GM18951 (cell line): ENCODE results near the gene TBX1.
"Not testable (repeated sequence)": the region's sequence is repeated elsewhere in the genome, so short reads cannot be mapped to it uniquely, and the experiment has no call there.

ENCODE experiments used
- POLR2A ChIP-seq: IDR thresholded peaks from 4 replicates; pipeline ENCODE4 v1.6.1; 2011; ENCODE audit warnings: mild to moderate bottlenecking; ENCODE audit not compliant: insufficient read length, insufficient read depth; ENCODE audit errors: extremely low read depth
- in situ Hi-C: fragments of 300-500 bp; cut with MboI; formaldehyde crosslinking; loops from one replicate; pipeline ENCODE4 v1.12.0; 2022; ENCODE audit warnings: low sequenced_read_pairs, mixed read lengths, inconsistent platforms; ENCODE audit not compliant: unreplicated experiment

The TBX1 gene

DNA sequence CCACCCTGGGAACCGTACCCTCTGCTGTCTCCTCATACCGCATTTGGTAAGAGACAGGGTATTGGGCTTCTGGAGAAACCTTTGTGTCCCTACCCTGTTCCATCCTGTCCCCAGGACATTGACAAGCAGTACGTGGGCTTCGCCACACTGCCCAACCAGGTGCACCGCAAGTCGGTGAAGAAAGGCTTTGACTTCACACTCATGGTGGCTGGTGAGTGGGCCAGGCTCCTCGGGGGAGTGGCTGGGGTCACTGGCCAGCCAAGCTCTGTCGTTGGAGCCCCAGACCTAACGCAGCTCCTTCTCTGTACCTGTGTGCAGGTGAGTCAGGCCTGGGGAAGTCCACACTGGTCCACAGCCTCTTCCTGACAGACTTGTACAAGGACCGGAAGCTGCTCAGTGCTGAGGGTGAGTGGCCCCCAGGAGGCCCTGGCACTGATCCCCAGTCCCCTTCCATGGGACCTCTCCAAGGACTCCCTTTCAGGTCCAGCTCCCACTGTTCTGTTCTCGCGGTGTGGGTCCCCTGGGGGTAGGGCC lies 41.0 kb upstream of the TBX1 start:
- in situ Hi-C loops = no loop called here
- no peak for TF ChIP-seq POLR2A

DNA sequence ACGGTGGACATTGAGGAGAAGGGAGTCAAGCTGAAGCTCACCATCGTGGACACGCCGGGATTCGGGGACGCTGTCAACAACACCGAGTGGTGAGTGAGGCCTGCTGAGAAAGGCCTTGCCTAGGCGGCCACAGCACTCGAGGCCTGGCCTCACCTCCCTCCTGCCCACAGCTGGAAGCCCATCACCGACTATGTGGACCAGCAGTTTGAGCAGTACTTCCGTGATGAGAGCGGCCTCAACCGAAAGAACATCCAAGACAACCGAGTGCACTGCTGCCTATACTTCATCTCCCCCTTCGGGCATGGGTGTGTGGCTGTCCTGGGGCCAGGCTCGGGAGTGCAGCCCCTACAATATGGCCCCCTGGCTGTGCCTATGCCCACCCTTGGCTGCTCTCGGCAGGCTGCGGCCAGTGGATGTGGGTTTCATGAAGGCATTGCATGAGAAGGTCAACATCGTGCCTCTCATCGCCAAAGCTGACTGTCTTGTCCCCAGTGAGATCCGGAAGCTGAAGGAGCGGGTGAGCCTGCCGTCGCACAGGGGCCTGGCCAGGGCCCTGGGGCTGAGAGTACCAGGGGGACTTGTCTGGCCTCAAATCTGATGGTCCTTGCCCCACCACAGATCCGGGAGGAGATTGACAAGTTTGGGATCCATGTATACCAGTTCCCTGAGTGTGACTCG lies 40.3 kb upstream of the TBX1 start:
- TF ChIP-seq POLR2A = no peak
- in situ Hi-C loops = no loop called here

DNA sequence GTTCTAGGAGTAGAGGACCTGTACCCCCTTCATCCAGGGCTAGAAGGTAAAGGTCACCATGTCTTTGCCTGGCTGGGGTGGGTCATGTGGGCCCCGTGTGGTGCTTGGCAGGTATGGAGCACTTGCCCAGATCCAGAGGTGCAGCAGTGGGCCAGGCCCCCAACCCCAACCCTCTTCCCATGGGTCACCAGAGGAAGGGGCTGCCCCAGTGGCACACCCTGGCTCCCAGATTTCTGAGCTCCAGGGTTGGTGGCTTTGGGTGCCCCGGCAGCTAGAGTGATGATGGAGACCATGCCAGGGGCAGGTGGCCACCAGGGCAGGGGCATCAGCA lies 39.6 kb upstream of the TBX1 start:
- in situ Hi-C loops = no loop called here
- TF ChIP-seq POLR2A = no peak

DNA sequence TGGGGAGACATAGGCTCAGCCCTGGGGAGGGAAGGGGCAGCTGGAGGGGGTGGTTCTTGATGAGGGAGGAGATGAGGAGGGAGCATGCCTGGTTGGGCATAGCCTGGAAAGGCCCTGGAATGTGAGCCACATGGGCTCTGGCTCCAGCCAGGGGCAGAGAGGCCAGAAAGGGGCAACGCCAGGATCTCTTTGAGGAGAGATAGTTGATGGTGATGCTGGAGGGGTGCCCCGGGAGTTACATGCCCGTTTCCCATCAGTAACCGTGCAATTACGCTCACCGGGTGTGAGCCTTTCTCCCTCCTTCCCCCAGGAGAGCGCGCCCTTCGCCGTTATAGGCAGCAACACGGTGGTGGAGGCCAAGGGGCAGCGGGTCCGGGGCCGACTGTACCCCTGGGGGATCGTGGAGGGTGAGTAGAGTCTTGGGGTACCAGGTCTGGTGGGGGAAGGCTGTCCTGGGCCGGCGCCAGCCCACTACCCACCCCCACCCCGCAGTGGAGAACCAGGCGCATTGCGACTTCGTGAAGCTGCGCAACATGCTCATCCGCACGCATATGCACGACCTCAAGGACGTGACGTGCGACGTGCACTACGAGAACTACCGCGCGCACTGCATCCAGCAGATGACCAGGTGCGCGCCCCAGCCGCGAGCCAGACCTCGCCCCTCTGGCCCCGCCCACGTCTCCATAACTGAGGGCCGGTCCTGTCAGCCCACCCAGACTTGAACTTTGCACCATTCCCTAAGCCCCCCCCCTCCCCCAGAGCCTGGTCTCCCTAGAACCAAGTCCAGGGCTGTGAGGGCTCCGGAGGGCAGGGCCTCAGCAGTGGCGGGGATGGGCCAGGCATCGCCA lies 39.0 kb upstream of the TBX1 start:
- TF ChIP-seq POLR2A = no peak
- in situ Hi-C loops = no loop called here

DNA sequence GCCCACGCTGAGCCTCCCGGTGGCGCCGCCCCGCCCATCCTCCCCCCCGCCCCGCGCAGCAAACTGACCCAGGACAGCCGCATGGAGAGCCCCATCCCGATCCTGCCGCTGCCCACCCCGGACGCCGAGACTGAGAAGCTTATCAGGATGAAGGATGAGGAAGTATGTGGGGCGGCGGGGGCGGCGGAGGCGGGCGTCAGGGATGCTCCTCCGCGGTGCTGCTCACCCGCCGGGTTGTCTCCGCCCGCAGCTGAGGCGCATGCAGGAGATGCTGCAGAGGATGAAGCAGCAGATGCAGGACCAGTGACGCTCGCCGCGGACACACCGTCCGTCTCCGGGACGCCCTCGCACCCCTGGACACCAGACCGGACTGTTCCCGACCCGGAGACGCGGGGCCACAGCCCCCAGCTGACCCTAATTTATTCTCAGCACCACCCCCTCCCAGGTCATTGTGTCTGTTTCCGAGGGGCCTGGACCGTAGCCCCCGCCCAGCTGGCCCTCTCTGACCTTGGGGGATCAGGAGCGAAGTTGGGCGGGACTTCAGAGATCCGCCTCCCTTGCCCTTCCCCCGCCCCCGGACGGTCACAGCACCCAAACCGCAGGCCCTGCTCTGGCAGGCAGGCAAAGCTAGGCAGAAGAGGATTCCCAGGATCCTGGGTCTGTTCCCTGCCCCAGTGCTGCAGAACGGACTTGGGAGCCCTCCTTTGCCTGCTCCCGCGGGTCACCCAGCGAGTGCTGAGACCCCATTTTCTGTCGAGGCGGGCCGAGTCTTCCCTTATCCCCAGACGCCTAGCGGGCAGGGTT lies 38.2 kb upstream of the TBX1 start:
- no peak for TF ChIP-seq POLR2A
- in situ Hi-C loops = no loop called here

DNA sequence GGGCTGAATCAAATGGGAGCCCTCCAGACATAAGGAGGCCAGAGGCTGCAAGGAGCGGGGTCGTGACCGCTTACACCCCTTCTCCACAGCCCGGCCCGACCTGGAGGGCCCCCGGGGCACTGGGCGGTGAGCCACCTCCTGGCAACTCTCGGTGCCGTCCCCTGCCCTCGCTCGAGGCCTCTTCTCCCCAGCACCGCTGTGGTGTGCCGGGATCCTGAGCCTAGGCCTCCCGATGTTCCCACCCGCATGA lies 37.7 kb upstream of the TBX1 start:
- in situ Hi-C loops = no loop called here

DNA sequence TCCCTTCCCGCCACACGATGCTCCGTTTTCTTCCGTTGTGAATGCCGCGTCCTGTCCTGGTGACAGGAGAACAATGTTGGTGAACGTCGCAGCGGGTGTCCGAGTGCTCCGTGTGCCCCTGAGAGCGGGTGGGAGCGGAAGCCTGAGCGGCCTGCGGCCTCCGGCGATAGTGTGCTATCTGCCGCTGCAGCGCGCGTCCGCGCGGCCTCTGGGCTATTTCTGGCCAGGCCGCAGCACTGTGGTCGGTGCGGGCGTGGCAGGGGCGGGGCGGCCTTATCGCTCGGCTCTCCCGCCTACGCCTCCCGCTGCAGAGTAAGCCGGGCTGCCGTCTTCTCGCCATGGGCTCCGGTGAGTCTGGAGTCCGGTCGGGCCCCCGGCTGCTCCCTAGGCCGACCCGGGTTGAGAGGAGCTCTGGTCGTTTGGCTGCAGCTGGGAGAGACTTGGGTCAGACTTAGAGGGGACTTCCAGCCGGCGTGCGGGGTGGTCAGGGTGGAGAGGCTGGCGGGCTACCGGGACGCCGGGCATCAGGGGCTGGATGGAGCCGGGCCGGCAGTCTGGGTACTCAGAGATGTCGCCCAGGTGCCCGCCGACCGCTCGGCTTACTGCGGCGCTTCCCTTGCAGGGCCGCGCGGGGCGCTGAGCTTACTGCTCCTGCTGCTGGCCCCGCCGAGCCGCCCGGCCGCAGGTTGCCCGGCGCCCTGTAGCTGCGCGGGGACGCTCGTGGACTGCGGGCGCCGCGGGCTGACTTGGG lies 37.2 kb upstream of the TBX1 start, which contains the start of gene GP1BB:
GP1BB (plus strand) TSS at position 308 of the 751 bp plus-strand sequence; CDS start at position 339, 31 bp downstream.
- TF ChIP-seq POLR2A = no peak
- in situ Hi-C loops = no loop called here

More for the DNA sequence above, 37.7 kb upstream of the TBX1 start:
- TF ChIP-seq POLR2A = no peak

DNA sequence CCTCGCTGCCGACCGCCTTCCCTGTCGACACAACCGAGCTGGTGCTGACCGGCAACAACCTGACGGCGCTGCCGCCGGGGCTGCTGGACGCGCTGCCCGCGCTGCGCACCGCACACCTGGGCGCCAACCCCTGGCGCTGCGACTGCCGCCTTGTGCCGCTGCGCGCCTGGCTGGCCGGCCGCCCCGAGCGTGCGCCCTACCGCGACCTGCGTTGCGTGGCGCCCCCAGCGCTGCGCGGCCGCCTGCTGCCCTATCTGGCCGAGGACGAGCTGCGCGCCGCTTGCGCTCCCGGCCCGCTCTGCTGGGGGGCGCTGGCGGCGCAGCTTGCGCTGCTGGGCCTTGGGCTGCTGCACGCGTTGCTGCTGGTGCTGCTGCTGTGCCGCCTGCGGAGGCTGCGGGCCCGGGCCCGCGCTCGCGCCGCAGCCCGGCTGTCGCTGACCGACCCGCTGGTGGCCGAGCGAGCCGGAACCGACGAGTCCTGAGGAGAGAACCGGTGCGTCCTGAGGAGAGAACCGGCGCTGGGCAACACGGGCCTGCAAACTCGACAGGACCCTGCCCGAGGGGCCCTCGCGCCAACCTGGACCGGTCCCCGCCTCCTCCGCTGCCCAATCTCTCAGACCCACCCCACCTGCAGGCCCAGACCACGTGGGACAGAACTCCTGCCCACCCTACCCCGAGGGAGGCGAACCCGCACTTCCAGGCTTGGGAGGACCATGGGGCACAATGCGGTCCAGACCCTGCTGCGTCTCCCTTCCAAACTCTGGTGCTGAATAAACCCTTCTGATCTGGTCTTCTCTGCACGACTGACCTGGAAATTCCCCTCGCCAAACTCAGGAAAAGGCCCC lies 36.4 kb upstream of the TBX1 start:
- TF ChIP-seq POLR2A = no peak
- in situ Hi-C loops = no loop called here

DNA sequence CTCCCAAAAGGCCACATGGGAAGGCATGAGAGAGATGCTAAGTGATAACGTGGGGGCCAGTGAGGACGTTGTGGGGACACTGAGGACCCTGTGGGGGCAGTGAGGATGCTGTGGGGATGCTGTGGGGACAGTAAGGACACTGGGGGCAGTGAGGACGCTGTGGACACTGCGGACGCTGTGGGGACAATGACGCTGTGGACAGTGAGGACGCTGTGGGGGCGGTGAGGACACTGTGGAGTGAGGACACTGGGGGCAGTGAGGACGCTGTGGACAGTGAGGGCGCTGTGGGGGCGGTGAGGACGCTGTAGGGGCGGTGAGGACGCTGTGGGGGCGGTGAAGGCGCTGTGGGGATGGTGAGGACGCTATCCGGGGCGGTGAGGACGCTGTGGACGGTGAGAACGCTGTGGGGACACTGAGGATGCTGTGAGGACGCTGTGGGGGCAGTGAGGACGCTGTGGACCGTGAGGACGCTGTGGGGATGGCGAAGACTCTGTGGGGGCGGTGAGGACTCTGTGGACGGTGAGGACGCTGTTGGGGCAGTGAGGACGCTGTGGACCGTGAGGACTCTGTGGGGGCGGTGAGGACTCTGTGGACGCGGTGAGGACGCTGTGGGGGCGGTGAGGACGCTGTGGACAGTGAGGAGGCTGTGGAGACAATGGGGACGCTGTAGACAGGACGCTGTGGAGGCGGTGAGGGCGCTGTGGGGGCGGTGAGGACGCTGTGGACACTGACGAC lies 35.5 kb upstream of the TBX1 start:
- TF ChIP-seq POLR2A = no peak
- in situ Hi-C loops = no loop called here

DNA sequence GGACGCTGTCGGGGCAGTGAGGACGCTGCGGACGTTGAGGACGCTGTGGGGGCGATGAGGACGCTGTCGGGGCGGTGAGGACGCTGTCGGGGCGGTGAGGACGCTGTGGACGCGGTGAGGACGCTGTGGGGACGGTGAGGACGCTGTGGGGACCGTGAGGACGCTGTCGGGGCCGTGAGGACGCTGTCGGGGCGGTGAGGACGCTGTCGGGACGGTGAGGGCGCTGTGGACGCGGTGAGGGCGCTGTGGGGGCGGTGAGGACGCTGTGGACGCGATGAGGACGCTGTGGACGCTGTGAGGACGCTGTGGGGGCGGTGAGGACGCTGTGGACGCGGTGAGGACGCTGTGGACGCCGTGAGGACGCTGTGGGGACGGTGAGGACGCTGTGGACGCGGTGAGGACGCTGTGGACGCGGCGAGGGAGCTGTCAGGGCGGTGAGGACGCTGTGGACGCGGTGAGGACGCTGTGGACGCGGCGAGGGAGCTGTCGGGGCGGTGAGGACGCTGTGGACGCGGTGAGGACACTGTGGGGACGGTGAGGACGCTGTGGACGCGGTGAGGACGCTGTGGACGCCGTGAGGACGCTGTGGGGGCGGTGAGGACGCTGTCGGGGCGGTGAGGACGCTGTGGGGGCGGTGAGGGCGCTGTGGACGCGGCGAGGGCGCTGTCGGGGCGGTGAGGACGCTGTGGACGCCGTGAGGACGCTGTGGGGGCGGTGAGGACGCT lies 34.4 kb upstream of the TBX1 start:
- in situ Hi-C loops = not testable (repeated sequence)

DNA sequence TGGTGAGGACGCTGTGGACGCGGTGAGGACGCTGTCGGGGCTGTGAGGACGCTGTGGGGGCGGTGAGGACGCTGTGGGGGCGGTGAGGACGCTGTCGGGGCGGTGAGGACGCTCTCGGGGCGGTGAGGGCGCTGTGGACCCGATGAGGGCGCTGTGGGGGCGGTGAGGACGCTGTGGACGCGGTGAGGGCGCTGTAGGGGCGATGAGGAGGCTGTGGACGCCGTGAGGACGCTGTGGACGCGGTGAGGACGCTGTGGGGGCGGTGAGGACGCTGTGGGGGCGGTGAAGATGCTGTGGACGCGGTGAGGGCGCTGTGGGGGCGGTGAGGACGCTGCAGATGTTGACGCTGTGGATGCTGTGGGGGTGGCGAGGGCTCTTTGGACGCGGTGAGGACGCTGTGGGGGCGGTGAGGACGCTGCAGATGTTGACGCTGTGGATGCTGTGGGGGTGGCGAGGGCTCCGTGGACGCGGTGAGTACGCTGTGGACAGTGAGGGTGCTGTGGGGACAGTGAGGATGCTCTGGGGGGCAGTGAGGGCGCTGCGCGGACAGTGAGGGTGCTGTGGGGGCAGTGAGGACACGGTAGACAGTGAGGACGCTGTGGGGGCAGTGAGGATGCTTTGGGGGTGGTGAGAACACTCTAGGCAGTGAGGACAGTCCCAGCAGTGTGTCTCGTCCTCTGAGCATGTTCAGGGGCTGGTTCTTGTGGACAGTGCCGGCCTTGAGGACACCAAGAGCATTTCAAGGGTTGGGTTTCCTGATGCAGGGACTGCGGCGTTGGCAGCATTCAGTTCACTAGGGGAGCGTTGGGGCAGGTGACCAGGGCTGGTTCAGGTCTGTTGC lies 33.0 kb upstream of the TBX1 start:
- TF ChIP-seq POLR2A = no peak
- in situ Hi-C loops = no loop called here
